ENCODE measurements around the gene SERPINE2.

The SERPINE2 gene

DNA sequence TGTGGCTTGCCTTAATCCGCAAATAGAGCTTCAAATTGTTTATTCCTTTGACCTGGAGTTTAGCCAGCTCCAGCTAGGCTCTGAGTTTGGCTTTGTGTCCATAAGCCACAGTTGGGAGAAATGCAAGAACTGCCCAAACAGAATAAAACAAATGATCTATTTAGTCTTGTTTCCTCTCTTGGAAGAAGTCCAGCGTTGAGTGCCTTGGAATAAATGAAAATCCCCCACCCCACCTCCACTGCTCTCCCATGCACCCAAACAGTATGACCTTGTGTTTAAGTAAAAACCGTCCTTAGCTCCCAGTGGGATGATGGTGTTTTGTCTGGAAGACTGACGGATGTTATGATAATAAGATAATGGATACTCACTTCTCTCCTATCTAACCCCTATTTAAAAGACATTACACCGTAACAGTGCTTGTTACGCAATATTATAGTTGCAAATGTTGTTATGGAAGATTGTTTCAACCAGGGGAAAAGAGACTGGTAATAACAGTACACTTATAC is 3.2 kb upstream of the SERPINE2 start:
- no peak for DNase-seq

DNA sequence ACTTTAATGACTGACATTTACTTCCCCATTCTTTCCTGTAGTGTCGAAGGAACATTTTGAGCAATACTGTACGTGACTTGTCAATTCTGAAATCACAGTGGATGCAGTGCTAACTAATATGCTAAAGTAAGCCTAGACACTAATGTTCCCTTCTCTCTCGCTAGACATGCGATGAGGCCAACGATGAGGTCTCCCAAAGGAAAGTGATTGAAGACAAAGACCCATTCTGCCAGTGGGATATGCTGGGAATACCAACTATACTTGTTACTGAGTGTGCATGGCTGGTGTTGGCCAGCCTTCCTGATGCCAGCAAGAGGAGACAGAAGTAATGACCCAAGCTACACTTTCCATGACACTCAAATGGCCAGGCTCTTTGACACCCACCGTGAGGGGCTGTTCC is 2.5 kb upstream of the SERPINE2 start:
- DNase-seq: no peak

DNA sequence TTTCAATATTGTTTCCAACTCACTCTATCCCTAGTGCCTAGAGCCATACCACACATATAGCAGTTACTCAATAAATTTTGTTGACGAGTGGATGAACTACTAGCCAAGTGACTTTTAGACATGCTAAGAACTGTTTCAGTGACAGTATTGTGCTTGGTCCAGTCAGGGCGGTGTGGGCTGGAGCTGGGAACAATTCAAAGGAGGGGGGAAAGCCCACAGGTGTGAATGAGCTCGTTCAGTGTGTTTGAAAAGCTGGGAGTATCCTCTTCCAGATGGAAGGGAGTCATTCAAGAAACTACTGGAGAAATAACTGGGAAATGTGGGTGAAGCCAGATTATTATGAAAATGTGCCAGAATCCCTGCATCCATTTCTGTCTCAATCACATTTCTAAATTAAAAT is 1.7 kb upstream of the SERPINE2 start:
- no peak for DNase-seq

DNA sequence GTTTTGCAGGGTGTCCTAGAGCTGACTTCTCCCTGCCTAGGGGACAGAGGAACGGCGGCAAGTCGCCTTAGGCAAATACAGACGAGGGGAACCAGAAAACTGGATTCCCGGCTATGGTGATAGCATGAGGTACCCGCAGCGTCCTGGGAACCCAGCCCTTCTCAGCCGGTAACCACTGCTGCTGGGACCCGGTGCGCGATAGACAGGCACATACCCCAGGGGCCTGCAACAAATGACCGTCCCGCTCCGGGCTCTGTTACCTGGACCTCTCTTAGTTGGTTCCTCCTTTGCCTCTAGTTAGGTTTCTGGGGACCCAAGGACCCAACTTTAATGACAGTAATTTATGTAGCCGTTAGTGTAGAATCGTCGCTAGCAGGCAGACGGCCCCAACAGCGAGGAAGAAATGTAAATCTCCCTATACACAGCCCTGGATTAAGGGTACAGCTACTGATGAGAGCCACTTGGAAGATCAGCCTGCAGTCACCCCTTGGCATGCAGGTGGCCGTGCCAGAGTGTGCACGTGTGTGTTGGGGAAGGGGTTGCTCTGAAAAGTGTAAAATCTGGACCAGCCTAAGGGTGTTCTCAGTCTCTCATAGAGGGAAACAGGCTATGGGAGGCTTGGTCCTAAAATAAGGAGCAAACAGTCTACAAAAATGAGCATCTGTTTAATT is 819 bp upstream of the SERPINE2 start:
- DNase-seq: no peak

GRCh38 chr2:224038830-224039079 is 331 bp downstream of the SERPINE2 start:
- no peak for DNase-seq

DNA sequence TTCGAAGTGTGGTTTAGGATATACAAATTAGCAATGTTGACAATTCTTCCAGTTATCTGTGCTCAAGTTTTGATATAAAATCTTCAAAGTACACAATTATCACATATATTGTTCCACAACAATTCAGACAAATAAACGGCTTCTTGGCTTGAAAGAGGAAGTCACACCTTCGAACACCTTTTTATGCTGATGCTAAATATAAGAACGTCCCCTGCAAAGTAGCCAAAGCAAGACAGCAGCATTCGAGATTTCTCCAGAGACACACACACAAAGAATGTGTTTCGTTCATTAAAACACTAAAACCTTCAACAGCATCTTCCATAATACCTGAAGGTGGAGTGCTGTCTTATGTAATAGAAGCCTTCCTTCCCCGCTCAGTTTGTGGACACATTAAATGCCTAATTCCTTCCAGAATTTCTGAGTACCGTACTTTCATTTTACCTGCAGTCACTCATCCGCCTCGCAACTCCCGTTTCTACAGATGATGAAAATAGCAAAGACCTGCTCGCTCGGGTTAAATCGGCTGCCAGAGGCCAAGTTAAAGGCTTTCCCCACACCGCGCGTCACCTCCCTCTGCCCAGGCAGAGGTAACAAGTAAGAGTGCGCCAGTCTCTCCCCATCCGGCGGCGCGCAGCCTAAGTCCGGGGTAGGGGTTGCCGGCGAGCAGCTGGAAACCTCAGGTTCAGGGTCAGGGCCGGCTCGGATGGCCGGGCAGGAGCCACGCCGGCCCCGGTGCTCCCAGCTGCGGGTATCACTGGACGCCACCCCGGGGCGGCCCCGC is 847 bp downstream of the SERPINE2 start:
- peak; percentile 53 for DNase-seq

DNA sequence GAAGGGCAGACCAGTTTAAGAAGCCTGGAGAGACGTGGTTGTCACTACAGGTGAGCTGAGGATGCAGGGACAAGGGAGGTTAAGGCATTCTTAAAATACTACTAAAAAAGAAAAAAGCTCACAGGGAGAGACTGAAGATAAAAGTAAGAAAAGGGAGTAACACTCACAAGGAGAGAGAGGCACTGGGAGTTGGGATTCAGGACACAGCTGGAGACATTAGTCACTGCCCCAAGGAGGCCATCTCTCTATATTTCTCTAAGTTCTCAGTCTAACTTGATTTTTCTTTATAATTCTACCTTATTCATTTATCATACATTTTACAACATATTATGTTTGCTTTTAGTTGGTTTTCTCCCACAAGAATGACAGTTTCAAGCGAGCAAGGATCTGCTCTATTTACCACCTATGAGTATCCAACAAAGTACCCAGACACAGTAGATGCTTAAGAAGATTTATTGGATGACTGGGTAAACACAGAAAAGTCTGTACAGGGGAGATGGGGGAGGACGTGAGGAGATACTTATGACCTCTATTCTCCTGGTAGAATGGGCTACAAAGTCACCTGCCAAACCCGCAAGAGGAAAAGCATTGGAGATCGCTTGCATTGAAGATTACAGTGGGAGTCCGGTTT is 2.2 kb downstream of the SERPINE2 start:
- no peak for DNase-seq

- DNase-seq: no peak
These were observed 5.1 kb downstream of the SERPINE2 start for GRCh38 chr2:224034017-224034416.

- no peak for DNase-seq
These were observed 5.5 kb downstream of the SERPINE2 start for GRCh38 chr2:224033601-224034000.

DNA sequence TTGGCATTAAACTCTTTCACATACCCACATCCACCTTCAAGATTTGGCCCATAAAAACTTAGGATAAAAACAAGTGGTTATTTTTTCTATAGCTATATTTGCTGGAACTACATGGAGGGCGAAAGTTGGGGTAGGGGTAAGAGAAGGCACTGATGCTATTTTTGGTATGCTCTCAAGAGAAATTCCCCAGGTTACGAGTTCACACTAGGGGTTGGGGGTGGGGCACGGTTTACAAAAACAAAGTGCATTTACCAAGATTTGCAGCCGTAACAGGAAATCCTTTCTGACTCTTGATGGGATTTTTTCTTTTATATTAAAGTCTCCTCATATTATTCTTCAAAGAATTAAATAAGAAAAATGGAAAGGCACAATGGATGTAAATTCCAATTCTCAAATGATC is 6.8 kb downstream of the SERPINE2 start:
- DNase-seq: no peak

DNA sequence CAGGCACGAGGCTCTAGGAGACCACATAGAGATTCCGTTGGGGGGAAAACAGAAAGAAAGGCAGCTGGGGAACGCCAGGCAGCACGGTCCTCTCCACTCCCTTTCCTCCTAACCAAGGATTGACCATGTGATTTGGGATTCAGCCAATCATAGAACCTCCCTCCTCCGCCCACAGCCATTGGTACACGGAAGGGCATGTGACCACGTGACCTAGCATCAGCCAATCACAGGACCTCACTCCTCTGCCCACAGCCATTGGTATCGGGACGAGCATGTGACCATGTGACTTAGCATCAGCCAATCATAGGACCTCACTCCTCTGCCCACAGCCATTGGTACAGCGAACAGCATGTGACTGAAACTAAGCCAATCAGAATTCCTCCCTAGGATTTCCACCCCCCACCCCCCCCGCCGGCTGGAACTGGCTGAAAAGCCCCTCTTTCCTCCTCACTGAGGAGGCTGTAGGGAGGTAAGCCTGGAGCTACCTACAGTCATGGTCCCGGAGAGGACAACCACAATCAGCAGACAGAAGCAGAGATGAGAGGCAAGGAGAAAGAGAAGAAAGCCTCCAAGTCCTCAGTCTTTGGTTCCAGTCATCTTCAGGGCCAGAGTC is 7.6 kb downstream of the SERPINE2 start:
- DNase-seq: no peak

- no peak for DNase-seq
These were observed 8.3 kb downstream of the SERPINE2 start for GRCh38 chr2:224030786-224031185.

DNA sequence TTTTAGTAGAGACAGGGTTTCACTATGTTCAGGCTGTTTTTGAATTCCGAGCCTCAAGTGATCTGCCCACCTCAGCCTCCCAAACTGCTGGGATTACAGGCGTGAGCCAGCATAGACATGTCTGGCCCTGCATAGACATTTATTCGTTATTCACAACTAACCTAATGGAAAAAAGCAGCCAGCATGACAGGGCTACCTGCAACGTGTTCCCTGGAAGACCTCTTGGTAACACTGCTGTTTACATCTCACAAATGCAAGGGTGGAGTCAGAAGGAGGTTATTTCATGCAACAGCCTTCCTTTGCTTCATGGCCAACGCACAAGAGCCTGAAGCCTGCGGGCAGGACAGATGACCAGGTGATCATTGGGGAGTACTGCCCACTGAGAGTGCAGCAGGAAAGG is 9.2 kb downstream of the SERPINE2 start:
- DNase-seq: no peak

GRCh38 chr2:224027931-224028330 is 11.2 kb downstream of the SERPINE2 start:
- no peak for DNase-seq

DNA sequence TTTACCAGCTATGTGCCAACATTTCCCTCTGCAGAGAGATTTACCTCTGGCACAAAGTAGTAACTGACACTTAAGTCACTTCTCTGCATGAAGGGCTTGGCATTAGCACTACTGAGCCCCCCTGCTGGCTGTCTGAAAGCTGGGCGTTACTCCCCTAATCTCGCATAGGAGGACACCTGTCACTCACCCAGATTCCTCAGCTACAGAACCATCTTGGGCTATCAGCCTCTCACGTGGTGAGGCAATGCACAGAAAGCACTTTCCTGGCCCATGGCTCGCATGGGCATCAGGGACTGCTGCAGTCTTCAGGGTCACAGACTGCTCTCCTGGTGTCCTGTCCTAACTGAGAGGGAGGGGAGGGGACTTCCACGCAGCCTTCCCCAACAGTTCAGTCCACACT is 12.0 kb downstream of the SERPINE2 start:
- DNase-seq: no peak

GRCh38 chr2:224025874-224026273 is 13.2 kb downstream of the SERPINE2 start:
- peak; percentile 33 for DNase-seq

DNA sequence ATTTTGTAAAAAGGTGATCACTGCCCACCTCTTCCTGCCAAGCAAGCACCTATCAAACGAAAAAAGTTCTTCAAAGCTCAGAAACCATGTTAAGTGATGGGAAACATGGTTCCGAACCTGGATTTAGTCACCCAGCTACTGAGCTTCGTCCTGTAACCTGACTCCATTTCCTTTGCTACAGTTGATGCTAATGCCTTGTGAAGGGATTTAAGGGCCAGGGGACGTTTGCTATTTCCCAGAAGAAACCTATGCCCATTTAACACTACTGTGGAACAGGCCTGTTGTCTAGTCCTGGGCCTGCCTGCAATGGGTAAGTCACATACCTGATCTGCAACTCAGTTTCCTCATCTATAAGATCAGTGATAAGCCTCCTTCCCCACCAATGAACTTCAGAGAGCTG is 14.8 kb downstream of the SERPINE2 start:
- no peak for DNase-seq

DNA sequence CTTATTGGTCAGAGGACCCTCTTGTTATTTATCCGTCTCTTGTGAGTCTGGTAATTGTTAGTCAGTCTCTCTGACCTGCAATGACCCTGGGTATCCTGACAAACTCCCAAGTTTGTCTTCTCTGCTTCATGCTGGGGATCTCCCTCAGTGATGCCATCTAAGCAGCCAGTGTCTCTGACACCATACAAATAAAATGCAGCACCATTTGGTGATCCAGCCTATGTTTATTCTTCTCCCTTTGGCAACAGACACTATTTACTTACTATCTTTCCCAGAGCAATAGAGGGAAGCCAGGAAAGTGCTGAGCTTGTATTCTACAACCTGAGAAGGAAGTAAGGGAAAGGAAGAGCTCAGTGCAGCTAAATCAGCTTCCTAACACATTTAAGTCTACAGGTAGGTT is 15.9 kb downstream of the SERPINE2 start:
- DNase-seq: no peak

DNA sequence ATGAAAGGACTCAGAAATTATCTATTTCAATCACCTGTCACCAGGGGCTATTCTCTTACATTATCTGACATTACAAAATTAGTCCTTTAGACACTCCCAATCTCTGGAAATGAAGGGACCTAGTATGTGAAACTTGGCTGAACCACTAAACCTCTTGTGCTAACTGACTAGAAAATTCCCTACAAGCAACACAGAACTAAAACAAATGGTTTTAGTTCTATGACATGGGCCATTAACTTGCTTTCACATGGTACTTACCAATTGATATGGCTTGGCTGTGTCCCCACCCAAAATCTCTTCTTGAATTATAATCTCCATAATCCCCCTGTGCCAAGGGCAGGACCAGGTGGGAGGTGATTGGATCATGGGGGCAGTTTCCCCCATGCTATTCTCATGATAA is 16.6 kb downstream of the SERPINE2 start:
- no peak for DNase-seq

DNA sequence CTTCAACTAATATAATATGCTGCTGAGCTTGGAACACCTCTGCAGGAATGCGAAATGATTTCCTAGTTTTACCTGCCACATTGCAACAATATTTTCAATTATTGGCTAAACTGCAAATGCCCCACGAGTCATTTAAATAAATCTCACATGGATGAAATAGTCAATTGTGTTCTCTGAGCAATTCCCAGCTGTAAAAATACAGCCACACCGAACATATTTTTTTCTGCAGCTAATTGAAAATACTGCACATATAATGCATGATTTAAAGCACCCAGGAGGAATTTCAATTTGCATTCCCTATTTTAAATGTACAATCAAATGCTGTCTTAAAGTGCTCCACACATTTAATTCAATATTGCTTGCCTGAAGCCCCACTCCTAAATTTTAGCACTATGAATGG is 18.6 kb downstream of the SERPINE2 start:
- no peak for DNase-seq

DNA sequence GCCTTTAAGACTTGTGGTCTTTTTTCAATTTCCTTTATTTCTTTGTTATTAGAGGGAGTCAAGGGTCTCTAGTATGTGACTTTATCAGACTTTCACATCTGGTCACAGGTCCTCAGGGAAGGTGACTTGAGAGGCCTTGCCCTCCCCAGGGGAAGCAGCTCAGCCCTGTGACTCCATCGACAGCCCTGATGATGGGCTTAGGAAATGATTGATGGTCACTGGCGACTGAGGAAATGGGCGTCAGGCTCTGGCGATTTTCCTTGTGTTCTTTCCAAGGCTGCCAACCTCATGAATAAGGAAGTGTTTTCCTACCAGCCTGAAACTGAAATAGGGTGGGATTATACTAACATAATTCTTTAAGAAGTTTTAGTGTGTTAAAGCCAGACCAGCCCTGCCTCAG is 21.1 kb downstream of the SERPINE2 start:
- DNase-seq: no peak

DNA sequence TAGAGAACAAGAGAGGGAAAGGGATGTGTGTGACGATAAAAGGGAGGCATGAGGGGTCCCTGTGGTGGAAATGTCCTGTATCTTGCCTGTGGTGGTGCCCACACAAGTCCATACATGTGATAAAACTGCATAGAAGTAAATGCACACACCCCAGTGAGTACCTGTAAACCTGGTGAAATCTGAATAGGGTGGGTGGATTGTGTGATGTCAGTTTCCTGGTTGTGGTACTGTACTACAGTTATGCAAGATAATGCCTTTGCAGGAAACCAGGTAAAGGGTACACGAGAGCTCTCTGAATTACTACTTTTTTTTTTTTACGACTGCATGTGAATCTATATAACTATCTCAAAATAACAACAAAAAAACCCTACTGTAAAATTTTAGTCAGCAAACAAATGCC is 22.1 kb downstream of the SERPINE2 start:
- no peak for DNase-seq

- no peak for DNase-seq
These were observed 24.8 kb downstream of the SERPINE2 start for GRCh38 chr2:224014336-224014735.

- no peak for DNase-seq
These were observed 27.2 kb downstream of the SERPINE2 start for GRCh38 chr2:224011837-224012236.

Measured in stimulated activated CD4-positive, alpha-beta T cell treated with anti-CD3 and anti-CD28 coated beads, Interleukin-4, amount 100 ng/mL, for 1 hour (primary cell).